ENCODE results near the gene L3MBTL1. TPM values are rescaled to one million over a fixed set of nuclear protein-coding genes. Genes with fewer than 3 reads are reported as not detected.

Gene L3MBTL1
- total and polyA plus RNA-seq, 2 of the 4 experiments (the other 2 are of a cell fraction), result 2.2 to 4.5 TPM

GRCh38 chr20:43530321-43531090, 23.0 kb downstream of the L3MBTL1 start (continued):
- TF ChIP-seq BHLHE40 (IDR thresholded peaks at IDR 0.05; ENCODE audit: low read depth, low read length), result no peak

- H2BK5ac ChIP-seq (ENCODE audit: low read depth, low read length, poor library complexity, severe bottlenecking), result no peak overlapping the region
- intact Hi-C loops (cut with micrococcal nuclease) (no loop called here), in situ Hi-C loops (cut with MboI; ENCODE audit: low sequenced_read_pairs) (loop anchor here (10.0 kb wide), 1 partner anchor 164 kb away; no protein-coding TSS in a partner anchor), dilution Hi-C loops (cut with HindIII; ENCODE audit: low sequenced_read_pairs, unreplicated experiment) (no loop called here)
- BruUV-seq (replicated peaks), result no TSS peak
- POLR2A ChIA-PET (ENCODE audit: unreplicated experiment), result no interaction called here
- H3K4me1 ChIP-seq (ENCODE audit: control insufficient read depth, insufficient read depth, low read length), result peaks cover 3% of the 10 kb centered on the region; the same call in 1 of the 2 replicates
- H3K23ac ChIP-seq (ENCODE audit: low read depth, low read length), result no peak overlapping the region
- no peaks in the 10 kb centered on the region for H3K9me3 ChIP-seq (ENCODE audit: control insufficient read depth, insufficient read depth, low read length)
- H4K20me1 ChIP-seq (ENCODE audit: insufficient read depth, low read length), result no peaks in the 10 kb centered on the region
- no peak overlapping the region for H2AK9ac ChIP-seq (replicated peaks; ENCODE audit: low read depth, low read length, poor library complexity)
- H3K14ac ChIP-seq (replicated peaks; ENCODE audit: low read depth, low read length), result no peak overlapping the region
- no peak overlapping the region for H3K4ac ChIP-seq (ENCODE audit: low read depth, low read length)
- H3K4me2 ChIP-seq (ENCODE audit: low read depth, low read length), result no peak overlapping the region
- no peaks in the 10 kb centered on the region for H3K79me1 ChIP-seq (ENCODE audit: low read depth in 1 of 2, low read length in 2 of 2)
- H2BK20ac ChIP-seq (ENCODE audit: low read depth, low read length), result no peak overlapping the region
- H3K9ac ChIP-seq (ENCODE audit: low read depth, low read length), result no peak overlapping the region
- DNase-seq, result no peak
- CTCF ChIA-PET, result interaction anchor here (0.6 to 0.7 kb wide), 3 partner anchors 17 to 161 kb away, joined by 3 read pairs; no protein-coding TSS in a partner anchor
- ATAC-seq (ENCODE audit: low read depth), result no peak
- H3K36me3 ChIP-seq (ENCODE audit: control insufficient read depth, insufficient read depth, low read length), result peaks cover 6% of the 10 kb centered on the region
- H4K5ac ChIP-seq (ENCODE audit: low read depth, low read length), result no peak overlapping the region
- H4K8ac ChIP-seq (ENCODE audit: low read depth in 2 of 2, low read length in 2 of 2), result no peak overlapping the region
- H3K27ac ChIP-seq (ENCODE audit: insufficient read depth, low read length), result no peak overlapping the region
- H4K91ac ChIP-seq (ENCODE audit: insufficient read depth, low read depth, low read length), result no peak overlapping the region
- TF ChIP-seq POLR2A (IDR thresholded peaks at IDR 0.05; ENCODE audit: low read depth, low read length) (no peak), USF2 (IDR thresholded peaks at IDR 0.05; ENCODE audit: low read depth, low read length) (no peak), NFE2L2 (IDR thresholded peaks at IDR 0.05; ENCODE audit: low read depth, low read length) (no peak), RFX5 (IDR thresholded peaks at IDR 0.05; ENCODE audit: low read depth, low read length) (no peak), CTCF (conservative IDR thresholded peaks at IDR 0.05; ENCODE audit: low read depth, low read length) (no peak), CEBPB (IDR thresholded peaks at IDR 0.05; ENCODE audit: low read depth, low read length) (no peak), BHLHE40 (IDR thresholded peaks at IDR 0.05; ENCODE audit: low read depth, low read length) (no peak), MAZ (IDR thresholded peaks at IDR 0.05; ENCODE audit: borderline replicate concordance, low read depth, low read length) (no peak), MAFK (IDR thresholded peaks at IDR 0.05; ENCODE audit: low read depth, low read length) (no peak), RAD21 (IDR thresholded peaks at IDR 0.05; ENCODE audit: low read length) (no peak)
- H2AK5ac ChIP-seq (ENCODE audit: low read depth, low read length), result no peak overlapping the region
- no peak overlapping the region for H3K18ac ChIP-seq (ENCODE audit: low read depth, low read length)
- H3K27me3 ChIP-seq (ENCODE audit: control insufficient read depth, insufficient read depth, low read length), result peaks cover 4% of the 10 kb centered on the region
- no peak overlapping the region for H2BK15ac ChIP-seq (ENCODE audit: low read depth, low read length)
- H3K9me1 ChIP-seq (ENCODE audit: insufficient read depth, low read length), result no peaks in the 10 kb centered on the region; the same call in none of the 2 replicates
- H3K4me3 ChIP-seq (ENCODE audit: insufficient read depth, low read depth, low read length), result no peak overlapping the region
- H2AFZ ChIP-seq (replicated peaks; ENCODE audit: low read length, poor library complexity), result no peak overlapping the region
- H2BK120ac ChIP-seq (ENCODE audit: low read depth, low read length), result no peak overlapping the region
- H3K56ac ChIP-seq (ENCODE audit: extremely low read depth, insufficient read depth, low read length), result no peak overlapping the region
Measured at GRCh38 chr20:43531091-43531443, 23.6 kb downstream of the L3MBTL1 start.

All from IMR-90 (cell line).